Activated T-cell treated with anti-CD3 and anti-CD28 coated beads, Interleukin-2, amount 50 U/mL, for 72 hours (primary cell): ENCODE measurements around the gene ABHD2. TPM values are rescaled to one million over a fixed set of nuclear protein-coding genes. Genes with fewer than 3 reads are reported as not detected.
"Not testable (repeated sequence)": the region's sequence is repeated elsewhere in the genome, so short reads cannot be mapped to it uniquely, and the experiment has no call there.

Experiments used
- ATAC-seq, 2 donors: fragments of 150-1000 bp; cut with Tn5 transposase; replicated peaks in 1 of 2; 2 replicates each; pipeline ENCODE4 v1.10.0; 2021; ENCODE audit warnings: moderate library complexity in 2 of 2, mild to moderate bottlenecking in 1 of 2
- DNase-seq, 2 donors: peaks; one replicate each; pipeline ENCODE4 v3.0.0; 2021 to 2022; ENCODE audit warnings: mixed read lengths in 1 of 2
- H3K27ac Mint-ChIP-seq: one replicate; pipeline ENCODE4 v1.8.0; 2022; ENCODE audit warnings: mild to moderate bottlenecking, moderate library complexity, mixed read lengths
- H3K27me3 Mint-ChIP-seq: one replicate; pipeline ENCODE4 v1.8.0; 2022; ENCODE audit warnings: low read depth, mixed read lengths
- H3K36me3 Mint-ChIP-seq, 2 donors: one replicate each; pipeline ENCODE4 v1.8.0; 2022; ENCODE audit warnings: mixed read lengths in 2 of 2, mild to moderate bottlenecking in 1 of 2; ENCODE audit not compliant: insufficient read depth in 2 of 2
- H3K4me1 Mint-ChIP-seq: one replicate; pipeline ENCODE4 v1.8.0; 2022; ENCODE audit warnings: low read depth, mixed read lengths
- H3K4me3 Mint-ChIP-seq, 2 donors: one replicate each; pipeline ENCODE4 v1.8.0; 2022; ENCODE audit warnings: mild to moderate bottlenecking in 2 of 2, mixed read lengths in 2 of 2, moderate library complexity in 2 of 2
- H3K9me3 Mint-ChIP-seq, 2 donors: one replicate each; pipeline ENCODE4 v1.8.0; 2022; ENCODE audit warnings: mixed read lengths in 2 of 2
- total RNA-seq, 2 donors: library from RNA; stranded (reverse); gene quantifications; one replicate each; pipeline ENCODE4 v1.2.3, GENCODE V29; 2022

ABHD2 gene
- total RNA-seq, 2 donors from 2014 or later = 36.8 to 44.1 TPM

DNA sequence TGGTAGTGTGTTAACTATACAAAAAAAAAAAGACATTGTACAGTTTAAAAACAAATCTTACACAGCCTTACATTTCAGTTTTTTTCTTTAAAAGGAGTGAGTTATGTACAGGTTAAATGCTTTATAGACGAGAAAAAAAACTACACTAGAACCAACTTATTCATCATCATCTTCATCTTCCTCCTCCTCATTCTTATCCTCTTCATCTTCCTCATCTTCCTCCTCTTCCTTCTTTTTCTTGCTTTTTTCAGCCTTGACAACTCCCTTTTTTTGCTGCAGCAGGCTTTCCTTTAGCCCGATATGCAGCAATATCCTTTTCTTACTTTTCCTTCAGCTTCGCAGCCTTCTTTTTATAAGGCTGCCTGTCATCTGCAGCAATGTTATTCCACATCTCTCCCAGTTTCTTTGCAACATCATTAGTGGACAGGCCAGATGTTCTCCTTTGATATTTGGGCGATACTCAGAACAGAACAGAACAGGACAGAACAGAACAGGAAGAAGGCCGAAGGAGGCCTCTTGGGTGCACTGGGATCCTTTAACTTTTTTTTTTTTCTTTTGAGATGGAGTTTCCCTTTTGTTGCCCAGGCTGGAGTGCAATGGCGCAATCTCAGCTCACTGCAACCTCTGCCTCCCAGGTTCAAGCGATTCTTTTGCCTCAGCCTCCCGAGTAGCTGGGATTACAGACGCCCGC, 47.3 kb downstream of the ABHD2 start:
- ATAC-seq, H3K4me3 Mint-ChIP-seq, H3K27me3 Mint-ChIP-seq, DNase-seq, H3K9me3 Mint-ChIP-seq, H3K27ac Mint-ChIP-seq: not testable (repeated sequence)
- Mint-ChIP-seq H3K4me1 (peaks cover 27% of the 10 kb centered on the region), H3K36me3 (peaks cover 0 to 11% of the 10 kb centered on the region in 2 donors)

DNA sequence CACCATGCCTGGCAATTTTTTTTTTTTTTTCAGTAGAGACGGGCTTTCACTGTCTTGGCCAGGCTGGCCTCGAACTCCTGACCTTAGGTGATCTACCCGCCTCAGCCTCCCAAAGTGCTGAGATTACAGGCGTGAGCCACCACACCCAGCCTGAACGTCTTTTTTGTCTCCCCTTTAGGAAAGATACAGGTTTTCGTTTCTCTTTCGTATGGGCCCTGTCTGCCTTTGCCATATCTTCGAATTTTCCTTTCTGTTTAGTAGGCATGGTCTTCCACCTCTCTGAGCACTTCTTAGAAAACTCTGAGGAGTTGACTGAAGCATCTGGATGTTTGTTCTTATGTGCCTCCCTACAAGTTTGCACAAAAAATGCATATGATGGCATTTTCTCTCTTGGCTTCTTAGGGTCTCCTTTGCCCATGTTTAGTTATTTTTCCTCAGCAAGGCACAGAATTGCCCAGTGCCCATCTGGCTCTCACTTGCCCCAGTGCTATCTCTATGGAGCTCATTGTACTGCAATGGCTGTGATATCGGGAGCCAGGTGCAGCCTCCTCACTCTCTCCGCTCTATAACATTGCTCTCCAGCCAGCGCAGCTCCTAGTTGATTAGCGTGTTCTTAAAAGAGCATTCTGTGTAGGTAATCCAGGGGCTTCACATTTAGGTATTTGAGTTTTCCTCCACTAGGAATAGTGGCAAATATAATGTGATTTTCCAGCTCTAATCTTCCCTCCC, 48.0 kb downstream of the ABHD2 start:
- Mint-ChIP-seq H3K36me3 (peaks cover 0 to 11% of the 10 kb centered on the region in 2 donors), H3K27me3 (no peaks in the 10 kb centered on the region)

DNA sequence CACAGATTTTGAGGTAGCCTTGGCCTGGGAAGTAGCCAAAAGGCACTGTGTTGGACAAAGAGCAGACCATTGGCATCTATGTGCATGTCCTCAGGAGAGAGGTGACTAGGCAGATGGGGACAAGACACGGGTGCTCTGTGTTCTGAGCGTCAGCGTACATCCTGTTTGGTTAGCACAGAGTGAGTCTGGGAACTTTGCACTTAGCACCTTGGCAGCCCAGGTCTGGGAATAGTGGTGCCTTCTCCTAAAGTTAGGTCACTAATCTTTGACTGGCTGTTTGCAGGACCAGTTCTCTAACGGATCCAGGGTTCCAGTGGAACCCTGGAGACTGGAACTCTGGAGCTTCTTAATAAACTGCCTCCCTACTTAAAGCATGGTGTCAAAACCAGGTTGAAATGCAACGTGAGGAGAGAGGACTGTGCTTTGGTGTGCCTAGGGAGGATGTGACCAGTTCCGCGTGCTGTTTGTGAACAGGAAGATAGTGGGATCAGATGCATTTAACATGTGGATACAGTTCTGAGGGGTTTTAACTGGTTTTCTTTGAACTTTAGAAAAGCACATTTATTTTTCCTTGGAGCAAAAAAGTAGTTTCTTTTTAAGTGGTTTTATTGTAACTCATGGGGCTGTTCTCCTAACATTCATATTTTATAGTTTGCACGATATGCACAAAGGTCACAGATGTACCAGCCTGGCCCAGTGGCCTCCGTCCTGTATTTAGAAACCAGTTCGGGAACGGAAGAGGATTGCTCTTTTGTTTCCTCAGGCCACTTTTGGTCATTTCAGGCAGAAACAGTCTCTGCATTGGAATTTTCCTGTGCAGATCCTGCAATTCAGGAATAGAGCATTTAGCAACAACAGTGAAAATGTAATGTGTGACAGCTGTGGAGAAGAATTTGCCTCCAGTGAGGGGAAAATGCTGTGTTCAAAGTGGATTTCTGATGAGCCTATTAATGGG, 48.8 kb downstream of the ABHD2 start:
- H3K4me1 Mint-ChIP-seq = peaks cover 34% of the 10 kb centered on the region
- no peaks in the 10 kb centered on the region for H3K27me3 Mint-ChIP-seq
- H3K4me3 Mint-ChIP-seq = peak overlapping the region; percentile 5 to 7
- DNase-seq (no peak), ATAC-seq (peak; percentile 43 to 67)
- H3K36me3 Mint-ChIP-seq = peaks cover 0 to 8% of the 10 kb centered on the region in 2 donors
- H3K27ac Mint-ChIP-seq = no peak overlapping the region
- H3K9me3 Mint-ChIP-seq = no peaks in the 10 kb centered on the region

More for the DNA sequence above, 48.0 kb downstream of the ABHD2 start:
- no peak for DNase-seq
- no peaks in the 10 kb centered on the region for H3K9me3 Mint-ChIP-seq
- peak overlapping the region; percentile 8 for H3K27ac Mint-ChIP-seq
- no peak for ATAC-seq
- peak overlapping the region; percentile 5 to 7 for H3K4me3 Mint-ChIP-seq
- peaks cover 31% of the 10 kb centered on the region for H3K4me1 Mint-ChIP-seq

DNA sequence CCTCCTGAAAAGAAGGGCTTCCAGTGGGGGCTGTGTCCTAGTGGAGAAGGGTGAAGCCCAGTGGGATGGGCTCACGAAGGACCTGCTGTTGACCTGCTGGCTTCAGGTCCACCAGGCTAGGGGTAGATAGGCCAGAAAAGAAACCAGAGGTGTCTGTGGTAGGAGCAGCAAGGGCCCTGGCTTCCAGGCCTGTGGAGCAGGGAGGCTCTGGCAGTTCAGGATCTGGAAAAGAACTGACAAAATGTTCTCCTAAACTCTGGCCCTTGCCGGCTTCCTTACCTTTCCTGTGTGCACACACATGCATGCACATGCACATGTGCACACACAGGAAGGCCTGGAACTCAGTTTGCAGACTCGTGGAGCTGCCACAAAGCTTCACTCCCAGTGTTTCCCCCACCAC, 49.7 kb downstream of the ABHD2 start:
- no peak overlapping the region for H3K27ac Mint-ChIP-seq
- H3K4me1 Mint-ChIP-seq = peaks cover 39% of the 10 kb centered on the region
- peaks cover 0 to 10% of the 10 kb centered on the region in 2 donors for H3K36me3 Mint-ChIP-seq
- no peak overlapping the region for H3K4me3 Mint-ChIP-seq
- no peak for ATAC-seq
- H3K27me3 Mint-ChIP-seq = no peaks in the 10 kb centered on the region
- DNase-seq = no peak
- no peaks in the 10 kb centered on the region for H3K9me3 Mint-ChIP-seq

DNA sequence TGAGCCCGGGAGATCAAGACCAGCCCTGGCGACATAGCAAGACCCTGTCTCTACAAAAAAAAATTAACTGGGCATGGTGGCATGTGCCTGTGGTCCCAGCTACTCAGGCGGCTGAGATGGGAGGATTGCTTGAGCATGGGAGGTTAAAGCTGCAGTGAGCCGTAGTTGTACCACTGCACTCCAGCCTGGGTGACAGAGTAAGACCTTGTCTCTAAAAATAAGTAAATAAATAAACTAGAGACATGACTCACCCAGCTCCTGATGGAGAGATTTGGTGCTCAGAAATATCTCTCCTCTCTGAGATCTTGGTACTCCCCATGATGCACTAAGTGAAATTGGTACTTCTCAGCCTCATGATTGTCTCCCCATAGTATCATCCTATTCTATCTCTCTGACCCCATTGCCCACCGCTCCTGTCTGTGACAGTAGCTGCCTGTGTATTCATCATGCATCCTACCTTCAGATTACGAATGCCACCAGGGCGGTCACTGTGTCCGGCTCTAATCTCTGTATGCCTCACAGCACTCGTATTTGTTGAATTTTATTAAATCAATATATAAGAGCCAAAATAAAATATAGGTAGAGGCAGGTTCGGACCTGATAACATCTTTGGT, 50.9 kb downstream of the ABHD2 start:
- Mint-ChIP-seq H3K4me3 (no peak overlapping the region), H3K4me1 (peaks cover 44% of the 10 kb centered on the region), H3K27ac (no peak overlapping the region), H3K9me3 (no peaks in the 10 kb centered on the region), H3K36me3 (peaks cover 0 to 7% of the 10 kb centered on the region in 2 donors), H3K27me3 (no peaks in the 10 kb centered on the region)
- no peak for DNase-seq
- ATAC-seq = no peak

DNA sequence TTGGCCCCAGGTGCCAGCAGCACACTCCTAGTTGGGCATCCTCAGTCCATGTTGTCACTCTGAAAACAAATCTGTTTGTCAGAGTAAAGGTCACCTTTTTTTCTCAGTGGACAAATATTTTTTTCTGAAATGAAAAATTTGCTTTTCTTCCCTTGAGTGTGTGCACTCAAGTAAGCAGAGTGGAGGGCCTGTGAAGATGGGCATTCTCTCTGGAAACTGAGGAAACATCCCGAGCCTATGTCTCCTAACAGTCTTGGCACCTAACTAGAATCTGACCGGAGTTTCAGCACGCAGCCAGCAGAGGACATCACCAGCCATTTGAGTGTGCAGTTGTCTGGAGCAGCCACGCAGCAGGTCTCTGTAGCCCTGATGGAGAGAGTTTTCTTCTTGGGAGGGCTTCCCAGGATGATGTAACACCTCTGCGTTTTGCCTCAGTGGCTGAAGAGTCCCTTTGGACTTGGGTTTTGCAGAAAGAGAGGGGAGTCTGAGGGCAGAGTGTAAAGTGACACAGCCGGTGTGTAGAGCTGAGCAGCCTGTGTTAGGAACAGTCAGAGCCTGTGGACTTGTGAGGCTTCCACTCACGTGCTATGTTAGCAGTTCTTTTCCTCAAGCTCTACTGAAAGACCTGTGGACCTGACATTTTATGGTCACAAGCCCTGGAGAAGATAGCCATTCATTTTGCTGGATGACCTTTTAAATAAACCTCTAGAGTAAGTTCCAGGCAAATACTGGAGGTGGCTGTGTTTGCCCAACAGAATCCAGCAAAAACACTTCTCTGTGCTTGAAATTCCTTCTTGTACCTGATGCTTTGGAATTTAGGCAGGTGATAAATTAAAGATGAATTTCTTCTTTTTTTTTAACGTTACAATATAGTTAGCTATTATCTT, 51.6 kb downstream of the ABHD2 start:
- peaks cover 51% of the 10 kb centered on the region for H3K4me1 Mint-ChIP-seq
- no peaks in the 10 kb centered on the region for H3K9me3 Mint-ChIP-seq
- no peak overlapping the region for H3K27ac Mint-ChIP-seq
- DNase-seq (no peak), ATAC-seq (no peak)
- peaks cover 0 to 11% of the 10 kb centered on the region in 2 donors for H3K36me3 Mint-ChIP-seq
- no peak overlapping the region for H3K4me3 Mint-ChIP-seq
- no peaks in the 10 kb centered on the region for H3K27me3 Mint-ChIP-seq

DNA sequence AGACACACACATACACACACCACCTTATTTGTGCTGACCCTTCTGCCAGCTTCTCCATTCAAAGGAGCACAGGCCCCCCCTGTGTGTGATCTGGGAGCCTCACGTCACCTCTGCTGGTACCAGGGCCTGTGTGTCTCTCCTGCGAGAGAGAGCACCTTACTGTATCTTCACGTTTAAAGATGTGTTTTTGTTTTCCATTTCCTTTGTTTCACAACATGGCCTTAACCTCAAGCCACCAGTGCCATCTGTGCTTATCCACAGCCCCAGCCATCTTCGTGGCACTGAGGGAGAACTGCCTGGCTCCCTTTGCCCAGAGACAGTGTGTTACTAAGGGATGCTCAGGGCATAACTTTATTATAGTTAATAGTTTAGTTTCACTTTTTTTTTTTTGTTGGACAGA, 52.3 kb downstream of the ABHD2 start:
- DNase-seq (no peak), ATAC-seq (no peak)
- peaks cover 0 to 11% of the 10 kb centered on the region in 2 donors for H3K36me3 Mint-ChIP-seq
- no peaks in the 10 kb centered on the region for H3K9me3 Mint-ChIP-seq
- peaks cover 54% of the 10 kb centered on the region for H3K4me1 Mint-ChIP-seq
- peak overlapping the region; percentile 43 for H3K27ac Mint-ChIP-seq
- no peaks in the 10 kb centered on the region for H3K27me3 Mint-ChIP-seq
- H3K4me3 Mint-ChIP-seq = no peak overlapping the region

DNA sequence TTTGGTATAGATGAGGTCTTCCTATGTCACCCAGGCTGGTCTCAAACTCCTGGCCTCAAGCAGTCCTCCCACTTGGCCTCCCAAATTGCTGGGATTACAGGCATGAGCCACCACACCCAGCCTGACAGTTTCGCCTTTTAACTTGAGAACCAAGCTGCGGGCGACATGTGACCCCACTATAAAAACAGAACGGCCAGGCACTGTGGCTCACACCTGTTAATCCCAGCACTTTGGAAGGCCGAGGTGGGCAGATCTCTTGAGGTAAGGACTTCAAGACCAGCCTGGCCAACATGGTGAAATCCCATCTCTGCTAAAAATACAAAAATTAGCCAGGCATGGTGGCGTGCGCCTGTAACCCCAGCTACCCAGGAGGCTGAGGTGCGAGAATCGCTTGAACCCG, 52.9 kb downstream of the ABHD2 start:
- H3K4me3 Mint-ChIP-seq, ATAC-seq, H3K9me3 Mint-ChIP-seq, H3K27ac Mint-ChIP-seq, DNase-seq, H3K27me3 Mint-ChIP-seq: not testable (repeated sequence)
- peaks cover 0 to 10% of the 10 kb centered on the region in 2 donors for H3K36me3 Mint-ChIP-seq
- H3K4me1 Mint-ChIP-seq = peaks cover 52% of the 10 kb centered on the region

DNA sequence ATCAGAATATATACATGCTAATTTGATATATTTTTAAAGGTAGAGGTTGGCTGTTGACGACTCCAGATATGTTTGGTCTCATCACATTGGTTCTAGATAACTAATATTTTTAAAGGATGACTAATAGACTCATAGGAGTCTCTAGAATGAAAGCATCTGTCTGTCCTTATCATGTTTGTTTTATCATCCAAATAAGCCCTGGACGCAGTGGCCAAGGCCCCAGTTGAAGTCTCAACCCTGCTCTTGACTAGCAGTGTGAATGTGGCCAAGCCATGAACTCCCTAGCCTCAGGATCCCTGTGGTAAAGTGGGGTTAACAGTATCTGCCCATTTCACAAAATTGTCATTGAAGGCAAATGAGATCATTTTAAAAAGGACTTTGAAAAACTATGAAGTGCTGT, 53.6 kb downstream of the ABHD2 start:
- no peaks in the 10 kb centered on the region for H3K27me3 Mint-ChIP-seq
- ATAC-seq = no peak
- H3K4me3 Mint-ChIP-seq = no peak overlapping the region
- no peak overlapping the region for H3K27ac Mint-ChIP-seq
- DNase-seq = no peak
- peaks cover 0 to 6% of the 10 kb centered on the region in 2 donors for H3K36me3 Mint-ChIP-seq
- peaks cover 44% of the 10 kb centered on the region for H3K4me1 Mint-ChIP-seq
- no peaks in the 10 kb centered on the region for H3K9me3 Mint-ChIP-seq

DNA sequence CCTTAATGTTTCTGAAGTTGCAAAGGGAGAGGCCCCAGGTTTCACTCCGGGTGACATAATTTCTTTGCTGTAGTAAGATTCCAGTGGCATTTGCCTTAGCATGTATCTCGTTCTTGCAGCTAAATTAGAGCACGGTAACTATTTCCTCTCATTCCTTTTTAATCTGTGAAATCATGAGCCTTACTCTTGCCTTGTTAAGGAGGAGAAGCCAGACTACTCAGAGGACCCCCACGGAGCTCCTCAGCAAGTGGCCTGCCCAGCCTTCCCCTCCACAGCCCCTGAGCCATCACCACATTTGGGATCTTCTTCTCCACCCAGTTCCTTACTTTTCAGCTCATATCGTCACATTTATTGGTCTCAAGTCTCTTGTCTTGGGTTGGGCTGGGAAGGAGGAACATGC, 54.2 kb downstream of the ABHD2 start:
- ATAC-seq (no peak), DNase-seq (no peak)
- no peaks in the 10 kb centered on the region for H3K27me3 Mint-ChIP-seq
- no peak overlapping the region for H3K27ac Mint-ChIP-seq
- H3K4me3 Mint-ChIP-seq = no peak overlapping the region
- no peaks in the 10 kb centered on the region for H3K9me3 Mint-ChIP-seq
- peaks cover 39% of the 10 kb centered on the region for H3K4me1 Mint-ChIP-seq
- peaks cover 0 to 6% of the 10 kb centered on the region in 2 donors for H3K36me3 Mint-ChIP-seq

DNA sequence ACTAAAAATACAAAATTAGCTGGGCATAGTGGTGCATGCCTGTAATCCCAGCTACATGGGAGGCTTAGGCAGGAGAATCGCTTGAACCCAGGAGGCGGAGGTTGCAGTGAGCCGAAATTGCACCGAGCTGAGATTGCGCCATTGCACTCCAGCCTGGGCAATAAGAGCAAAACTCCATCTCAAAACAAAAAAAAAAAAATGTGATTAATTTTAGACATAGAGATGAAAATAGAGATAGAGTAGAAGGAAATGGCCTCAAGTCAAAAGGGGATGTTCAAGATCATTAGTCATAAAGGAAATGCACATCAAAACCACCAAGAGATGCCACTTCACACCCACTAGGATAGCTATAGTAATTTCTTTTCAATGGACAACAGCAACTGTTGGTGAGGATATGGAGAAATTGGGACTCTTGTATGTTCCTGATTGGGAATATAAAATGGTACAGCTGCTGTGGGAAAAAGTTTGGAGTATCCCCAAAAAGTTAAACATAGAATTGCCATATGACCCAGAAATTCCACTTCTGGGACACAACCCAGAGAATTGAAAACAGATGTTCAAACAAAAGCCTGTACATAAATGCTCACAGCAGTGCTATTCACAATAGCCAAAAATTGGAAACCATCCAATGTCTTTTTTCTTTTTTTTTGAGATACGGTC, 55.4 kb downstream of the ABHD2 start:
- Mint-ChIP-seq H3K4me3 (no peak overlapping the region), H3K9me3 (no peaks in the 10 kb centered on the region), H3K4me1 (peaks cover 39% of the 10 kb centered on the region), H3K27me3 (no peaks in the 10 kb centered on the region), H3K36me3 (peaks cover 0 to 6% of the 10 kb centered on the region in 2 donors), H3K27ac (no peak overlapping the region)
- DNase-seq (no peak), ATAC-seq (peak; percentile 94 to 95)
